Lower lobe of right lung (tissue), 2 donors: Measurements from ENCODE around the gene MAST2. TPM values are rescaled to one million over a fixed set of nuclear protein-coding genes. Genes with fewer than 3 reads are reported as not detected.

Source experiments
- ATAC-seq, 2 donors: fragments of 200-7000 bp; cut with Tn5 transposase; one replicate each; pipeline ENCODE4 v1.9.1; 2020 to 2022; ENCODE audit warnings: mild to moderate bottlenecking in 2 of 2, moderate library complexity in 2 of 2
- DNase-seq: peaks from one replicate; pipeline ENCODE4 v3.0.0-alpha.2; 2020
- H3K27ac ChIP-seq: fragments of 200-600 bp; one replicate; pipeline ENCODE4 v1.8.0; 2022
- H3K27me3 ChIP-seq: fragments of 200-600 bp; one replicate; pipeline ENCODE4 v1.8.0; 2022; ENCODE audit warnings: low read depth
- H3K36me3 ChIP-seq: fragments of 200-600 bp; one replicate; pipeline ENCODE4 v1.8.0; 2022; ENCODE audit warnings: mild to moderate bottlenecking
- H3K4me1 ChIP-seq: fragments of 200-600 bp; one replicate; pipeline ENCODE4 v1.8.0; 2022
- H3K4me3 ChIP-seq: fragments of 200-600 bp; one replicate; pipeline ENCODE4 v1.8.0; 2022; ENCODE audit warnings: mild to moderate bottlenecking
- H3K9me3 ChIP-seq: fragments of 200-600 bp; one replicate; pipeline ENCODE4 v1.8.0; 2022
- intact Hi-C: fragments of 100-400 bp; cut with DNase I; formaldehyde crosslinking; loops from one replicate; pipeline ENCODE4 v1.11.0; 2022
- total RNA-seq: library from RNA; stranded (reverse); fragmentation: NEBNext Ultra II Directional; extraction: Animal tissue kit (Norgen Biotek cat#: 25700); gene quantifications from one replicate; pipeline ENCODE4 v1.2.1, GENCODE V29; 2021
- TF ChIP-seq, protein P1 (sequence below): fragments of 200-600 bp; IDR thresholded peaks from one replicate; pipeline ENCODE4 v1.8.0; 2022; ENCODE audit warnings: antibody characterized with exemption, mild to moderate bottlenecking
- donor health status: DM: no; HTN: yes; CAD: no; lungs with severe emphysema.

MAST2 gene
- total RNA-seq, 1 donor from 2014 or later: 25.8 TPM

DNA sequence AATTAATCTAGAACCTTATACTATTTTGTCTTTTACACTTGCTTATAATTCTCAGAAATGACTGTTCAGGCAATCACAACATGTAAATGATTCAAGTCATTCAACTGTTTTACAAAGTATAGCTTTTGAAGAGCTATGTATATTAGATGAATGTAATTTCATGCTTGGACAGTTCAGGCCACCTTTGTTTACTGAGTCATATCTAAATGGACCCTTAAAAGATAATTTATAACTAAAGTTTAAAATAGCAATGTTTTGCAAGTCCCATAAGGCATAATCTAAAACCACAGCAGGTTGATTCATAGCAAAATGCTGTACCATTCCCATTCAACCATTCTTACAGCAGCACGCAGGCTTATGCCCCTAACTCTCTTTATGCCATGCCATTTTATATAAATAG is 264.2 kb downstream of the MAST2 start:
- H3K36me3 ChIP-seq: peaks cover 15% of the 10 kb centered on the region
- no peak for DNase-seq
- intact Hi-C loops: no loop called here
- no peak overlapping the region for H3K27ac ChIP-seq
- H3K4me3 ChIP-seq: no peak overlapping the region
- H3K4me1 ChIP-seq: peaks cover 12% of the 10 kb centered on the region
- TF ChIP-seq, protein P1, sequence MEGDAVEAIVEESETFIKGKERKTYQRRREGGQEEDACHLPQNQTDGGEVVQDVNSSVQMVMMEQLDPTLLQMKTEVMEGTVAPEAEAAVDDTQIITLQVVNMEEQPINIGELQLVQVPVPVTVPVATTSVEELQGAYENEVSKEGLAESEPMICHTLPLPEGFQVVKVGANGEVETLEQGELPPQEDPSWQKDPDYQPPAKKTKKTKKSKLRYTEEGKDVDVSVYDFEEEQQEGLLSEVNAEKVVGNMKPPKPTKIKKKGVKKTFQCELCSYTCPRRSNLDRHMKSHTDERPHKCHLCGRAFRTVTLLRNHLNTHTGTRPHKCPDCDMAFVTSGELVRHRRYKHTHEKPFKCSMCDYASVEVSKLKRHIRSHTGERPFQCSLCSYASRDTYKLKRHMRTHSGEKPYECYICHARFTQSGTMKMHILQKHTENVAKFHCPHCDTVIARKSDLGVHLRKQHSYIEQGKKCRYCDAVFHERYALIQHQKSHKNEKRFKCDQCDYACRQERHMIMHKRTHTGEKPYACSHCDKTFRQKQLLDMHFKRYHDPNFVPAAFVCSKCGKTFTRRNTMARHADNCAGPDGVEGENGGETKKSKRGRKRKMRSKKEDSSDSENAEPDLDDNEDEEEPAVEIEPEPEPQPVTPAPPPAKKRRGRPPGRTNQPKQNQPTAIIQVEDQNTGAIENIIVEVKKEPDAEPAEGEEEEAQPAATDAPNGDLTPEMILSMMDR: no peak
- H3K27me3 ChIP-seq: no peaks in the 10 kb centered on the region
- no peak for ATAC-seq
- no peaks in the 10 kb centered on the region for H3K9me3 ChIP-seq

DNA sequence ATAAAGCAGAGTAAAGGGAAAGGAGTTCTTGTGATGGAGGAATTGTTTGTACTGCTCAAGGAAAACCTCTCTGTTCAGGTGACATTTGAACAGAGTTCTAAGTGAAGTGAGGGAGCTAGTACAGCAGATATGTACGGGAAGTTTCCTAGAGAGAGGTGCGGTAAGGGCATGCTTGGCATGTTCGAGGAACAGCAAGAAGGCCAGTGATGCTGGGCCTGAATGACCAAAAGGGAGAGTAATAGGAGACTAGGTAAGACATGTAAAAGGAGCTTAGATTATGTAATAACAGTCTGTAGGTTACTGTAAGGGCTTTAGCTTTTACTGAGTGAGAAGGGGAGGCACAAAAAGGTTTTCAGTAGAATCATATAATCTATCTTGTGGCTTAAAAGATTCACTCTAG is 265.1 kb downstream of the MAST2 start:
- no peak overlapping the region for H3K27ac ChIP-seq
- H3K4me3 ChIP-seq: no peak overlapping the region
- TF ChIP-seq, protein P1: no peak
- intact Hi-C loops: no loop called here
- DNase-seq (no peak), ATAC-seq (no peak)
- H3K36me3 ChIP-seq: peaks cover 15% of the 10 kb centered on the region
- no peaks in the 10 kb centered on the region for H3K9me3 ChIP-seq
- no peaks in the 10 kb centered on the region for H3K27me3 ChIP-seq
- peaks cover 12% of the 10 kb centered on the region for H3K4me1 ChIP-seq

DNA sequence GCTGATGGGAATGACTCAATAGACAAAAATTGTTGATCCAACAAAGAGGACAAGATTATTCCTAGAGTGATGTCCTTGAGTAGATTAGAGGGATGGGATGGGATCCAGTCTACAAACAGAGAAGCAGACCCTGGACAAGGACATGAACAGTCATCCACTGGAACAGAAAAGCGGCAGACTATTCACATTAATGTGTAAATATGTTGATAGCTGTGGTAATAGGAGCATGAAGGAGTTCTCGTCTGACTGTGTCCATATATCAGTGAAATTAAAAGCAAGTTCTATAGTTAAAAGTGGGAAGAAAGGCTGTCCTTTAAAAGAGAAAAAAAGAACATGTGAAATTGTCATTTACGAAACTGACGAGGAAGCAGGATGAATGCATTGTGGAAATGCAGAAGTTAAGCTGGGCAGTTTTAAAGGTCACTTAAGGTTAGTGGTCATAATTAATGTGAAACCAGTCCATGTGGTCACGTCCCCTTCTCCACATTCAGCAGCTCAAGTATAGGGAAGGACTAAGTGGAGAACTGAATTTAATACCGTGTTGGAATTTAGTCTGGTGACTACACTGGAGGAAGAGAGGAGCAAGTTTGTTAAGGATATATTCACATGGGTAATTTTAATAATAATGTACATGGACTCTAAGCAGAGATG is 266.9 kb downstream of the MAST2 start:
- Histone ChIP-seq H3K27me3 (no peaks in the 10 kb centered on the region), H3K27ac (no peak overlapping the region), H3K4me3 (no peak overlapping the region), H3K36me3 (peaks cover 15% of the 10 kb centered on the region), H3K4me1 (peaks cover 6% of the 10 kb centered on the region), H3K9me3 (no peaks in the 10 kb centered on the region)
- TF ChIP-seq, protein P1: no peak
- intact Hi-C loops: no loop called here
- ATAC-seq (peak; percentile 69 to 85), DNase-seq (no peak)

DNA sequence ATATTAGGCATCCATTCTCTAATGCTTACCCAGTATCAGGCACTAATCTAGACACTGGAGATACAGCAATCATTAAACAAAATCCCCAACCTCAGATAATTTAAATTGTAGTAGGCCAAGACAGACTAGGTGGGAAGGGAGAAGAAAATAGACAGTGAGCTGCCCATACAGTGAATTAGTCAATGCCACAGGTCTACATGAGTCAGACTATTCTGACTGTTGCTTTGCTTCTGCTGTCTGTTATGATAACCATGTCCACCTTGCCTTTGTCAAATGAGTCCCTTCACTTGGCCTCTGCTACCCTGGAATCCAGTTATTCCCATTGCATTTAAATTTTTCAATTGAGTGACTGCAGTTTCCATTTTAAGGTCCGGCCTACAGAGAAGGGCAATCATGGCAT is 269.6 kb downstream of the MAST2 start:
- intact Hi-C loops: no loop called here
- Histone ChIP-seq H3K4me3 (no peak overlapping the region), H3K27ac (no peak overlapping the region), H3K27me3 (no peaks in the 10 kb centered on the region), H3K36me3 (peaks cover 23% of the 10 kb centered on the region), H3K4me1 (no peaks in the 10 kb centered on the region), H3K9me3 (no peaks in the 10 kb centered on the region)
- ATAC-seq (no peak), DNase-seq (no peak)
- TF ChIP-seq, protein P1: no peak

DNA sequence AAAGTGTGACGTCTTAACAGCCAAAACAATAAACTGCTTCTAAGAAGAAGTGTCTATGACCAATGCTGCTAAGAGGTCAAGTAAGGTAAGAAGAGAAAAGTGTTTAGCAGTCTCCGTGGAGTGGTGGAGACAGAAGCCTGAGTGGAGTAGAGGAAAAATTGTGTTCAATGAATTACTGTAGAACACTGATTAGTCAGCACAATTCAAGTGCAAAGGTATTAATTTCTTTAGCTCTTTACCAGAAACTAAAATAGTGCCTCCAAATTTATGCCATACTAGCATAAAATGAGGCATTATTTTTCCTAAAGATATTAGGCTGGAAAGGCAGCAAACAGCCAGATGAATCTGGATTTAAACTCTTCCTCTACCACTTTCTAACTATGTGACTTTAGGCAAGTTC is 272.9 kb downstream of the MAST2 start:
- intact Hi-C loops: no loop called here
- DNase-seq (no peak), ATAC-seq (no peak)
- Histone ChIP-seq H3K27me3 (no peaks in the 10 kb centered on the region), H3K27ac (no peak overlapping the region), H3K36me3 (peaks cover 8% of the 10 kb centered on the region), H3K4me1 (no peaks in the 10 kb centered on the region), H3K4me3 (no peak overlapping the region), H3K9me3 (no peaks in the 10 kb centered on the region)
- TF ChIP-seq, protein P1: no peak
